ENCODE measurements around the gene NAP1L5.

The NAP1L5 gene

DNA sequence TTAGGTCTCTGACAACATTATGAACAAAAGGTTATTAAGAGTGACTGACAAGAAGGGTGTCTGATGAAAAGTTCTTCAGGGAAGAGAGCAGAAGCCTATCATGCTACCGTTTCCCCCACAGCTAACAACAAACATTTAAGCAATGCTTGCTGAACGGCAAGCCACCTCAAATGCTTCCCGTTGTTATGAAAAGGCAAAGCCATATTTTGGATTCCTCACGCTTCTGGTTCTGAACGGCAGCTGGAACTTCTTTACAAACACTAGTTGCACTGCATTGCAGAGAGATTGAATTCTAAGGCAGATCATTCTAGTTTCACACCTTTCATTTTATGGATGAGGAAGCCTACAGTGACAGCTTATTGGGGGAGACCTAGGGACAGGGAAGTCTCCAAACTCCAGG, 48.6 kb upstream of the NAP1L5 start:
- TF ChIP-seq CSDC2 (CRISPR knock-in tag; IDR thresholded peaks at IDR 0.05), result no peak

GRCh38 chr4:88745581-88746163, 48.0 kb upstream of the NAP1L5 start:
- TF ChIP-seq CSRNP3 (CRISPR knock-in tag; IDR thresholded peaks at IDR 0.05) (no peak), ZFP3 (CRISPR knock-in tag; IDR thresholded peaks at IDR 0.05) (no peak)
- ATAC-seq, result no peak

More for the DNA sequence above, 48.6 kb upstream of the NAP1L5 start:
- no peak for ATAC-seq

DNA sequence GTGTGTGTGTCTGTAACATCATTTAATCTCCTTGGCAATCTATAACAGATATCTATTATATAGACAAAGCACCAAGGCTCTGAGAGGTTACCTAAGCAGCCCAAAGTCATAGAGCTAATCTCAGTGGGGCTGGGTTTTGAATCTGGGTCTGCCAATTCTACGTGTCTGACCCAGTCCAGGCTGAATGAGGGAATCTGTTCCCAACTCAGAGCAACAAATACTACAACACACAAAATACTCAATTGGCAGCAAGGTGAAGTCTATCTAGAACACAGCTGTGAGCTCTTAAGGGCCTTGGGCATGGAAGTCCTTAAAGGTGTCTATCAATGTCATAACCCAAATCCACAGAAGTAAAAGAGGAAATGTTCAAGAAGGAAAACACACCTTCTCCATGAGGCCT, 47.5 kb upstream of the NAP1L5 start:
- TF ChIP-seq, protein P1, sequence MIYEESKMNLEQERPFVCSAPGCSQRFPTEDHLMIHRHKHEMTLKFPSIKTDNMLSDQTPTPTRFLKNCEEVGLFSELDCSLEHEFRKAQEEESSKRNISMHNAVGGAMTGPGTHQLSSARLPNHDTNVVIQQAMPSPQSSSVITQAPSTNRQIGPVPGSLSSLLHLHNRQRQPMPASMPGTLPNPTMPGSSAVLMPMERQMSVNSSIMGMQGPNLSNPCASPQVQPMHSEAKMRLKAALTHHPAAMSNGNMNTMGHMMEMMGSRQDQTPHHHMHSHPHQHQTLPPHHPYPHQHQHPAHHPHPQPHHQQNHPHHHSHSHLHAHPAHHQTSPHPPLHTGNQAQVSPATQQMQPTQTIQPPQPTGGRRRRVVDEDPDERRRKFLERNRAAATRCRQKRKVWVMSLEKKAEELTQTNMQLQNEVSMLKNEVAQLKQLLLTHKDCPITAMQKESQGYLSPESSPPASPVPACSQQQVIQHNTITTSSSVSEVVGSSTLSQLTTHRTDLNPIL (CRISPR knock-in tag; IDR thresholded peaks at IDR 0.05; ENCODE audit: low read depth), result no peak
- TF ChIP-seq SNAI2 (CRISPR knock-in tag; IDR thresholded peaks at IDR 0.05), result no peak

GRCh38 chr4:88744609-88745008, 47.0 kb upstream of the NAP1L5 start:
- no peak for ATAC-seq
- no peak for TF ChIP-seq OSR1 (CRISPR knock-in tag; IDR thresholded peaks at IDR 0.05)
- TF ChIP-seq CSDC2 (CRISPR knock-in tag; IDR thresholded peaks at IDR 0.05), result no peak
- TF ChIP-seq PPARA (CRISPR knock-in tag; IDR thresholded peaks at IDR 0.05; ENCODE audit: borderline replicate concordance), result no peak
- TF ChIP-seq, protein P2, sequence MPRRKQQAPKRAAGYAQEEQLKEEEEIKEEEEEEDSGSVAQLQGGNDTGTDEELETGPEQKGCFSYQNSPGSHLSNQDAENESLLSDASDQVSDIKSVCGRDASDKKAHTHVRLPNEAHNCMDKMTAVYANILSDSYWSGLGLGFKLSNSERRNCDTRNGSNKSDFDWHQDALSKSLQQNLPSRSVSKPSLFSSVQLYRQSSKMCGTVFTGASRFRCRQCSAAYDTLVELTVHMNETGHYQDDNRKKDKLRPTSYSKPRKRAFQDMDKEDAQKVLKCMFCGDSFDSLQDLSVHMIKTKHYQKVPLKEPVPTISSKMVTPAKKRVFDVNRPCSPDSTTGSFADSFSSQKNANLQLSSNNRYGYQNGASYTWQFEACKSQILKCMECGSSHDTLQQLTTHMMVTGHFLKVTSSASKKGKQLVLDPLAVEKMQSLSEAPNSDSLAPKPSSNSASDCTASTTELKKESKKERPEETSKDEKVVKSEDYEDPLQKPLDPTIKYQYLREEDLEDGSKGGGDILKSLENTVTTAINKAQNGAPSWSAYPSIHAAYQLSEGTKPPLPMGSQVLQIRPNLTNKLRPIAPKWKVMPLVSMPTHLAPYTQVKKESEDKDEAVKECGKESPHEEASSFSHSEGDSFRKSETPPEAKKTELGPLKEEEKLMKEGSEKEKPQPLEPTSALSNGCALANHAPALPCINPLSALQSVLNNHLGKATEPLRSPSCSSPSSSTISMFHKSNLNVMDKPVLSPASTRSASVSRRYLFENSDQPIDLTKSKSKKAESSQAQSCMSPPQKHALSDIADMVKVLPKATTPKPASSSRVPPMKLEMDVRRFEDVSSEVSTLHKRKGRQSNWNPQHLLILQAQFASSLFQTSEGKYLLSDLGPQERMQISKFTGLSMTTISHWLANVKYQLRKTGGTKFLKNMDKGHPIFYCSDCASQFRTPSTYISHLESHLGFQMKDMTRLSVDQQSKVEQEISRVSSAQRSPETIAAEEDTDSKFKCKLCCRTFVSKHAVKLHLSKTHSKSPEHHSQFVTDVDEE (CRISPR knock-in tag; IDR thresholded peaks at IDR 0.05), result no peak
- TF ChIP-seq PATZ1 (CRISPR knock-in tag; IDR thresholded peaks at IDR 0.05; ENCODE audit: borderline replicate concordance), result no peak

More for the DNA sequence above, 47.5 kb upstream of the NAP1L5 start:
- no peak for ATAC-seq

GRCh38 chr4:88743696-88744095, 46.1 kb upstream of the NAP1L5 start:
- peak; percentile 83 for ATAC-seq
- TF ChIP-seq SNAI2 (CRISPR knock-in tag; IDR thresholded peaks at IDR 0.05) (no peak), ARNTL (CRISPR knock-in tag; IDR thresholded peaks at IDR 0.05; ENCODE audit: borderline replicate concordance, low read depth) (no peak), OSR1 (CRISPR knock-in tag; IDR thresholded peaks at IDR 0.05) (no peak), CSRNP3 (CRISPR knock-in tag; IDR thresholded peaks at IDR 0.05) (no peak), BACH2 (CRISPR knock-in tag; IDR thresholded peaks at IDR 0.05; ENCODE audit: borderline replicate concordance) (no peak), POU6F1 (CRISPR knock-in tag; IDR thresholded peaks at IDR 0.05; ENCODE audit: borderline replicate concordance, low read depth) (no peak), ZNF70 (CRISPR knock-in tag; IDR thresholded peaks at IDR 0.05) (no peak), TOX (CRISPR knock-in tag; IDR thresholded peaks at IDR 0.05; ENCODE audit: borderline replicate concordance) (no peak), ESRRG (CRISPR knock-in tag; IDR thresholded peaks at IDR 0.05) (no peak)
- TF ChIP-seq, protein P1 (CRISPR knock-in tag; IDR thresholded peaks at IDR 0.05; ENCODE audit: low read depth), result no peak
